RPMI7951 (cell line): Measurements from ENCODE around the gene GRID1. TPM values are rescaled to one million over a fixed set of nuclear protein-coding genes. Genes with fewer than 3 reads are reported as not detected.

Experiments
- total RNA-seq: library from RNA; depleted of rRNA; stranded (reverse); fragments of >200 nt; shearing (Covaris generic); gene quantifications from 2 replicates; pipeline ENCODE4 v1.2.3, GENCODE V29; 2014; rRNA removed

GRID1 gene
- total RNA-seq, 1 experiment from 2014 or later = not detected

Other genes with a start within 250 kb of the GRID1 start
- gene WAPL, start 155.0 kb upstream of the GRID1 start, total RNA-seq = 23.4 and 26.8 TPM in 2 replicates